ENCODE results near the gene CATSPERZ.

CATSPERZ gene

DNA sequence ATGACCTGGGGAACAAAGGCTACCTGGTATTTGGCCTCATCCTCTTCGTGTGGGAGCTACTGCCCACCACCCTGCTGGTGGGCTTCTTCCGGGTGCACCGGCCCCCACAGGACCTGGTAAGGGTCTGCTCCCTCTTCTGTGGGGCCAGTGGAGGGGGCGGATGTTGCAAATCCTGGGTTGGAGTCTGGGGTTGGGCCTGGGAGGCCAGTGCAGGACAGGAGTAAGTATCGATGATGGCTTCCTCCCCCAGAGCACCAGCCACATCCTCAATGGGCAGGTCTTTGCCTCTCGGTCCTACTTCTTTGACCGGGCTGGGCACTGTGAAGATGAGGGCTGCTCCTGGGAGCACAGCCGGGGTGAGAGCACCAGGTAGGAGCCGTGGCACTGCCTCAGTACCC, 11.8 kb upstream of the CATSPERZ start:
- no peak for ATAC-seq (ENCODE audit: low read depth)
- no peaks in the 10 kb centered on the region for H3K4me1 ChIP-seq (ENCODE audit: insufficient read depth, poor library complexity, severe bottlenecking)

GRCh38 chr11:64289002-64289564, 11.1 kb upstream of the CATSPERZ start:
- no peak for DNase-seq (ENCODE audit: low spot score)
- Histone ChIP-seq H3K9me3 (ENCODE audit: severe bottlenecking) (no peaks in the 10 kb centered on the region), H3K4me1 (ENCODE audit: insufficient read depth, poor library complexity, severe bottlenecking) (no peaks in the 10 kb centered on the region), H3K4me3 (ENCODE audit: severe bottlenecking) (no peak overlapping the region), H3K27ac (ENCODE audit: poor library complexity, severe bottlenecking) (no peak overlapping the region), H3K27me3 (ENCODE audit: insufficient read depth, poor library complexity, severe bottlenecking) (peaks cover 30% of the 10 kb centered on the region), H3K36me3 (ENCODE audit: low read depth) (no peaks in the 10 kb centered on the region)
- ATAC-seq (ENCODE audit: low read depth), result no peak
- no peak for TF ChIP-seq CTCF (IDR thresholded peaks at IDR 0.05; ENCODE audit: poor library complexity, severe bottlenecking)

More for the DNA sequence above, 11.8 kb upstream of the CATSPERZ start:
- Histone ChIP-seq H3K9me3 (ENCODE audit: severe bottlenecking) (no peaks in the 10 kb centered on the region), H3K27me3 (ENCODE audit: insufficient read depth, poor library complexity, severe bottlenecking) (peaks cover 25% of the 10 kb centered on the region), H3K27ac (ENCODE audit: poor library complexity, severe bottlenecking) (no peak overlapping the region), H3K4me3 (ENCODE audit: severe bottlenecking) (no peak overlapping the region), H3K36me3 (ENCODE audit: low read depth) (peaks cover 1% of the 10 kb centered on the region; the same call in 1 of the 2 replicates)
- DNase-seq (ENCODE audit: low spot score), result no peak
- no peak for TF ChIP-seq CTCF (IDR thresholded peaks at IDR 0.05; ENCODE audit: poor library complexity, severe bottlenecking)

DNA sequence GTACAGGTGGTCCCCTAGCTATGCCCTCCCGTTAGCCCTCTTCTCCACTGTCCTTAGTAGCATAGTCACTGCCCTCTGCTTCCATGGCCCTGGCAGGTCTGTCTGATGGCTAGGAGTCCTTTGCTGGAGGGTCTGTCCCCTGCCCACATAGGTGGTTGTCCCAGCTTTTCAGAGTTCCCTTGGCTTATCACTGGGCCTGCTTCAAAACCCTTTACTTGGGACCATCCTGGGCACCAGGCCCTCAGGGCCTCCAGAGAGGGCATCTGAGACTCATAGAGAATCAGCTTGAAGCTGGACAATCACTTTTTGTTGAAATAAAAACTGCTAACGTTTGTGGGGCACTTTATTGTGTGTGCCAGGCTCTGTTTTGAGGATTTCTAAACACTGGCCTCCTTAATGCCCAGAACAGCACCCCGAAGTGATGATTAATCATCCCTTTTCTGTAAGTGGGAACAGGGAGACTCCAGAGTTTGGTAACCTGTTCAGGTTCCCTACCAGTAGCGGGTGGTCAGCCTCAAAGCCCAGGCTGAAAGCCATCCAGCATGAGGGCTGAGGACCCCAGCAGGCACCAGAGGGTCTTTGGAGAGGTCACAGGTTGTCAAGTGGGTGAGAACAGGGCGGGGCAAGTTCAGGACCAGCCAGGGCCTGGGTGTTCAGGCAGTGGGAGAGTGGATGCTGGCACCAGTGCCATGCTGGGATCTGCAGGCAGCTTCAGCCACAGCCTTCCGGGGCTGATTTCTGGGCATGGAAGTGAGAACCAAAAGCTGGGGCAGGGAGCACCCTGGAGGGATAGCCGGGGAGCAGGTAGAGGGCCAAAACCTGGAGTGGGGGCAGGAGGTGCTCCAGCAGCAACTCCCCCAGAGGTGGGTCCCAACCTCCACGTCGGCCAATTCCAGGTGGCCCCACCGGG, 9.6 kb upstream of the CATSPERZ start:
- DNase-seq (ENCODE audit: low spot score) (no peak), ATAC-seq (ENCODE audit: low read depth) (no peak)
- H3K9me3 ChIP-seq (ENCODE audit: severe bottlenecking), result no peaks in the 10 kb centered on the region
- no peak for TF ChIP-seq CTCF (IDR thresholded peaks at IDR 0.05; ENCODE audit: poor library complexity, severe bottlenecking)
- H3K27ac ChIP-seq (ENCODE audit: poor library complexity, severe bottlenecking), result no peak overlapping the region
- no peaks in the 10 kb centered on the region for H3K4me1 ChIP-seq (ENCODE audit: insufficient read depth, poor library complexity, severe bottlenecking)
- H3K4me3 ChIP-seq (ENCODE audit: severe bottlenecking), result no peak overlapping the region
- peaks cover 30% of the 10 kb centered on the region for H3K27me3 ChIP-seq (ENCODE audit: insufficient read depth, poor library complexity, severe bottlenecking)
- no peaks in the 10 kb centered on the region for H3K36me3 ChIP-seq (ENCODE audit: low read depth)

DNA sequence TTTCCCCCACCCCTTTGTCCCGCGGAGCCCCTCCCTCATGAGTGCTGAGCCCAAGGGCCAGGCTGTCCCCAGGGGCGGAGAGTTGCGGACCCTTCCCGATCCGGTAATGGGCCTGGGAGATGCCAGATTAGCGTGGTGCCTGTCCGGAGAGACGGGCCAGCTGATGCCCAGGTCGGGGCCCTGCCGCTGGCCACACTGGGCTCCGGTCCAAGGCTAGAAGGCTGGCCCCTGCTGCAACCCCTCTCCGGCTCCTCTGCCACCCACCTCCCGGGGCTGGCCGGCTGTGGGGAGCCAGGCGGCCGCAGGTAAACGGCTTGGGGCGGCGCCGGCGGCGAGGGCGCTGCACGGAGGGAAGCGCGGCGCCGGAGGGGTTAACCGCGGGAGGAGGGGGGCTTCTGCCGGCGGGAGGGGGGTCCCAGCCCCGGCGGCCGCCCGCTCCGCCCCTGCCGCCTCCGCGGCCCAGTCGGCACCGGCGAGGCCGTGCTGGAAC, 8.9 kb upstream of the CATSPERZ start, which contains the start of gene KCNK4:
Gene KCNK4 (plus strand): TSS at position 41 of the 490 bp plus-strand sequence. CDS start 1,717 bp downstream, outside the sequence.
- no peak for TF ChIP-seq CTCF (IDR thresholded peaks at IDR 0.05; ENCODE audit: poor library complexity, severe bottlenecking)
- Histone ChIP-seq H3K27ac (ENCODE audit: poor library complexity, severe bottlenecking) (no peak within 1 kb of the TSS), H3K9me3 (ENCODE audit: severe bottlenecking) (no peaks in the 10 kb centered on the region), H3K4me1 (ENCODE audit: insufficient read depth, poor library complexity, severe bottlenecking) (no peaks in the 10 kb centered on the region), H3K36me3 (ENCODE audit: low read depth) (no peaks in the 10 kb centered on the region), H3K4me3 (ENCODE audit: severe bottlenecking) (no peak within 1 kb of the TSS), H3K27me3 (ENCODE audit: insufficient read depth, poor library complexity, severe bottlenecking) (peaks cover 30% of the 10 kb centered on the region)
- ATAC-seq (ENCODE audit: low read depth), result no peak
- DNase-seq (ENCODE audit: low spot score), result no peak
